ENCODE data around the gene COMMD4.
"Not testable (repeated sequence)": the region's sequence is repeated elsewhere in the genome, so short reads cannot be mapped to it uniquely, and the experiment has no call there.

The COMMD4 gene

DNA sequence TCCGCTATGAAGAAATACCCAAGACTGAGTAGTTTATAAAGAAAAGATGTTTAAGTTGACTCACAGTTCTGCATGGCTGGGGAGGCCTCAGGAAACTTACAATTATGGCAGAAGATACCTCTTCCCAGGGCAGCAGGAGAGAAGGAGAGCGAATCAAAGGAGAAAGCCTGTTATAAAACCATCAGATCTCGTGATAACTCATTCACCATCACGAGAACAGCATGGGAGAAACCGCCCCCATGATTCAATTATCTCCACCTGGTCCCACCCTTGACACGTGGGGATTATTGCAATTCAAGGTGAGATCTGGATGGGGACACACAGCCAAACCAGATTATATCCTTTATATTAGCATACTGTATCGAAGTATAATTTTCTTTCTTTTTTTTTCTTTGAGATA lies 3.8 kb upstream of the COMMD4 start:
- not testable (repeated sequence) for DNase-seq (ENCODE audit: low read depth, low spot score)

DNA sequence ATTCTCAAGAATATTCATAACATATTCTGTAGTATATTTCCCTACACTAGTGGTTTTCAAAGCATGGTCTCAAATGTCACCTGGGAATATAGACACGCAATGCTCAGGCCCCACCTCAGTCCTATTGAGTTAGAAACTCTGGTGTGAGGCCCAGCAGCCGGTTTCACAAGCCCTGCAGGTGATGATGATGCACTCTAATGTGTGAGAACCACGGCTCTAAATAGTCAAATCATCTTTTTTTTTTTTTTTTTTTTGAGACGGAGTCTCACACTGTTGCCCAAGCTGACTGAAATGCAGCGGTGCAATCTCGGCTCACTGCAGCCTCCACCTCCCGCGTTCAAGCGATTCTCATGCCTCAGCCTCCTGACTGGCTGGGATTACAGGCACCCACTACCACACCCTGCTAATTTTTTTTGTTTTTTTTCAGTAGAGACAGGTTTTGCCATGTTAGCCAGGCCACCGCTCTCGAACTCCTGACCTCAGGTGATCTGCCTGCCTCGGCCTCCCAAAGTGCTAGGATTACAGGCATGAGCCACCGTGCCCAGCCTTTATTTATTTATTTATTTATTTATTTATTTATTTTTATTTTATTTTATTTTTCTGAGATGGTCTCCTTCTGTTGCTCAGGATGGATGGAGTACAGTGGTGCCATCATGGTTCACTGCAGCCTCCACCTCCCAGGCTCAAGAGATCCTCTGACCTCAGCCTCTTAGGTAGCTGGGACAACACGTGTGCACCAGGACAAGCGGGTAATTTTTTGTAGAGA lies 2.0 kb upstream of the COMMD4 start:
- DNase-seq (ENCODE audit: low read depth, low spot score): not testable (repeated sequence)

DNA sequence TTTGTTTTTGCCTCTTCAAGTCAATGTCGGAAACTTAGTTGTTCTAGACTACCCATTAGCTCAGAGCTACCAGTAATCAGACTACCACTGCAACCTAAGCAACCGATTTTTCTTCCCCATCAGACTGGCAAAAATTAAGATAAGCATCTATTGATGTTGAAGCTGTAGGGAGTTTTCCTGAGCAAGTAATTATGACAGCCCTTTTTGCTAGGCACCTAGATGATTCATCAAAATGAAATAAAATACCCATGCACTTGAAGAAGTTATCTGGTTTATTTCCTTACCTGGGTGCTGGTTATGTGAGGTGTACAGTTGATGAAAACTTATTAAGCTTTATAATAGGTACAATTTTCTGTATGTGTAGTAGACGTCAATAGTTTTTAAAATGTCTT lies 554 bp upstream of the COMMD4 start:
- no peak for DNase-seq (ENCODE audit: low read depth, low spot score)

DNA sequence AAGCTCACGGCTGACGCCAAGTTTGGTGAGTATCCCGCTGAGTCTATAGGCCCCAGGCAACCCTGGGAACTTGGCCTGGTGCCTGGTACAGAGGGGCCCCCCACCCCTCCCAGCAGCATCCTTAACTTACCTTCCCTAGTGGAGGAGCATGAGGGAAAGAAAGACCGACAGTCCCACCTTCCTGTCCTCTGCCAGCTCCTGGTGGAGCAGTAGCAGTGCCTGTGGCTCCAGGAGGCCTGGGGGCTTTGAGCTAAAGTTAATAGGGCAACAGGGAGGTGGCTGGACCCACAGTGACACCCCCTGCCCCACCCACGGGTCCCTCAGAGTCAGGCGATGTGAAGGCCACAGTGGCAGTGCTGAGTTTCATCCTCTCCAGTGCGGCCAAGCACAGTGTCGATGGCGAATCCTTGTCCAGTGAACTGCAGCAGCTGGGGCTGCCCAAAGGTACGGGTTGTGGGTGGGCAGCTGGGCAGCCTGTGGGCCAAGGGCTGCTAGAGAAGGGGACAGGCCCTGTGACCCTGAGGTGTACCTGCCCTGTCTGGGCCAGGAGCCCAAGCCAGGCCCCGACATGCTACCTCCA lies 2.9 kb downstream of the COMMD4 start:
- no peak for DNase-seq (ENCODE audit: low read depth, low spot score)

DNA sequence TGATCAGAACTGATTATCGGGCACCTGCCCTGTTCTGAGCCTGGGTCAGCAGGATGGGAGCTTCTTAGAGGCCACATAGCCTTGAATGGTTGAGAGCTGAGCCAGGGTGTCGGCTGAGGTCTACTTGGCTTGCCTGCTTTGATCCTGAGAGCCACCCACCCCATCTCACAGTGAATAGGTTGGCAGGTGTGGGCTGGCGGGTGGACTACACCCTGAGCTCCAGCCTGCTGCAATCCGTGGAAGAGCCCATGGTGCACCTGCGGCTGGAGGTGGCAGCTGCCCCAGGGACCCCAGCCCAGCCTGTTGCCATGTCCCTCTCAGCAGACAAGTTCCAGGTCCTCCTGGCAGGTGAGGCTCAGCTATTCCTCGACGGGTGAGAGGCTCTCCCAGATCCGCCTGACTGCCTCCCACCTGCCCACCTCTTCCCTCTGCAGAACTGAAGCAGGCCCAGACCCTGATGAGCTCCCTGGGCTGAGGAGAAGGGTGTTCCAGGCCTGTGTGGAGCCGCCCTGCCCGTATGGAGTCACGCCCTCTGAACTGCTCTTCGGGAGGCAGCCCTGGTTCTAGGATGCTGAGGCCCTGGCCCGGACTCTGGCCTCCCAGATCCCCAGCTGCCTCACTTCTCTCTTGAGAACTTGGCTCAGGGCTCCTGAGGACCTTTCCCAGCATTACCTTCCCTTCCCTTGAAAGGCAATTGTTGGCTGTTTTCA lies 3.8 kb downstream of the COMMD4 start:
- no peak for DNase-seq (ENCODE audit: low read depth, low spot score)

DNA sequence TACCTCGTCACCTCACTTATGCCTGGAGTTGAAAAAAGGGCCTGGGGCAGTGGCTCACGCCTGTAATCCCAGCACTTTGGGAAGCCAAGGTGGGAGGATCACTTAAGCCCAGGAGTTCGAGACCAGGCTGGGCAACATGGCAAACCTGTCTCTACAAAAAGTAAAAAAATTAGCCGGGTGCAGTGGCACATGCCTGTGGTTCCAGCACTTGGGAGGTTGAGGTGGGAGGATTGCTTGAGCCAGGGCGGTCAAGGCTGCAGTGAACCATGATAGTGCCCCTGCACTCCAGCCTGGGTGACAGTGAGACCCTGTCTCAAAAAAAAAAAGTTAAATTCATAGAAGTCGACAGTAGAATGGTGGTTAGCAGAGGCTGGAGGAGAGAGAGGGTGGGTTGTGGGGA lies 6.4 kb downstream of the COMMD4 start:
- DNase-seq (ENCODE audit: low read depth, low spot score): no peak

DNA sequence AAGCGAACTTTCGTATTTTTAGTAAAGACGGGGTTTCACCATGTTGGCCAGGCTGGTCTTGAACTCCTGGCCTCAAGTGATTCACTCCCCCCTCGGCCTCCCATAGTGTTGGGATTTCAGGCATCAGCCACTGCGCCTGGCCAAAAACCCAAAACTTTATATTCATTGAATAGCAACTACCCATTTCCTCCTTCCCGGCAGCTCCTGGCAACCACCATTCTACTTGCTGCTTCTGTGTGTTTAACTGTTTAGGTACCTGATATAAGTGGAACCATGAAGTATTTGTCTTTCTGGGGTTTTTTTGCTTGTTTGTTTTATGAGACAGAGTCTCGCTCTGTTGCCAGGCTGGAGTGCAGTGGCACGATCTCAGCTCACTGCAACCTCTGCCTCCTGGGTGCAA lies 8.1 kb downstream of the COMMD4 start:
- not testable (repeated sequence) for DNase-seq (ENCODE audit: low read depth, low spot score)

DNA sequence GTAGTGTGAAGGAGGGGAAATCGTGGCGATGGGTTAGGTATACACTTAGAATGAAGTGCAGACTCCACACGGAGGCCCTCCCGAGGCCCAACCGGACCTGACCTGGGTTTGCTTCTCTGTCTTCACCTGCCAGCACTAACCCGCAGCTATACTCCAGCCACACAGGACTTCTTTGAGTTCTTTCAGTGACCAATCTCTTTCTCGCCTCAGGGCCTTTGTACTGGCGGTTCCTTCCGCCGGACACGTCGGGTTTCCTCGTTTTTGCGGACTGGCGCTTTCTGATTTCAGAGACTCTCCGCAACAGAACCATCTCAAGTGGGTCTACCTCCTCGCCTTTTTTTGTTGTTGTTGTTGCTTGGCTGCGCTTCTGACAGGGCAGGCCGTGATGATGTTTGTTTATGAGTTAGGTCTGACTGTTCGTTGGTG lies 10.9 kb downstream of the COMMD4 start, which contains the start of gene NEIL1:
TSS of gene NEIL1 (plus strand) at position 244 of the 426 bp plus-strand sequence. CDS start 1,867 bp downstream, outside the sequence.
- DNase-seq (ENCODE audit: low read depth, low spot score): no peak

DNA sequence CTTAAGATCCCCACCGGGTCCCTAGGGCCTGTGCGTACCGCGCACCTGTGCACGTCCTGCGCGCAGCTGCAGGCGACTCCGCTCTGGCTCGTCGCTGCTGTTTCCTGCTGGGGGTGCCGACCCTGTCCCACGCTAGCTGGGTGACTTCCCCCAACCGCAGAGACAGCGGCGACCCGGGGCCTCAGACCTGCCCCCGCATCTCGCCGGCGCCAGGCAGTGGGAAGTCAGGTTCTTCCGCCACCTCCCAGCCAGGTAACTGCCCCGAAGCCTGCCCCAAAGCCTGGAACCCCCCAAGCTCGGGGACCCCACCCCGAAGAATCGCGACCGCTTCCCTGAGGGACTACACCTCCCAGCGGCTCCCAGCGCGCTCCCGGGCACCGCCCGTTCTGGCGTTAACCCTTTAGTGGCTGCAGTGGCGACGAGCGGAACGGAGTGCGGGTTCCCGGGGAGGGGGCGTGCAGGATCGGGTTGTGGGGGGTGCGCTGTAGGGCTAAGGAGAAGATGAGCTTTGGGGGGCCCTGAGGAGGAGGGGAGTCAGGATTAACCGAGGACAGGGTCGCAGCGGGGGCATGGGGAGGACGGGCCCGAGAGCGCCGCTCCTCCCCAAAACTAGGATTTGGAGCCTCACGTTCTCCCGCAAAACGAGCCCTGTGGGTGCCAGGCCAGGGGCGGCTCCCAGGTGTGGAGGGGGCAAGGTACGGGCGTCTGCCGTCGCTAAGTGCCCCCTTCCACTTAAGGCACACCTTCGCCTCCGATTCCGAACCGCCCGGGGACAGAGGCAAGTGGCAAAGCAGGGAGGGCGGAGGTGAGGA lies 11.6 kb downstream of the COMMD4 start:
- no peak for DNase-seq (ENCODE audit: low read depth, low spot score)

DNA sequence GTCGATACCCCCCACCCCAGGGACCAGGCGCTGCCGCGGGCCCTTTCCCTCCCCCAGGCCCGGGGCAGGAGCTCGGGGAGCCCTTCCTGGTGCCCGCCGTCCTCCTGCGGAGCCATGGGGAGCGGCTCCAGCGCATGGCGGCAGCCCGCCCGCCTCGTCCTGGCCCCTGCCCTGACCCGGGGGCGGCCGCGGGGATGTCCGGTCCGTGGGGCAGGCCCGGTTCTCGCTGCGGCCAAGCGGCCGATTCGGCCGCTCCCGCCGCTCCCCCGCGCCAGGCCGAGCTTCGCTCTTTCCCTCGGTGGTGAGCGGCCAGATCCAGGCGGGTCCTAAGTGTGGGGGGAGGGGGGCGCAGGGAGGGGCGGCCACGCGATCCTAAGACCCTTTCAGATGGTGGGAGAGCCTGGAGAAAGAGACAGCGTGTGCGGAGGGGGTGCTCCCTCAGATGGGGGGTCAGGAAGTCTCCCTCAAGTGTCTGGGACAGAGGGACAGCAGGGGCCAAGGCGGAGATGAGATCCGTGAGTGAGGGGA lies 12.2 kb downstream of the COMMD4 start:
- DNase-seq (ENCODE audit: low read depth, low spot score): no peak

DNA sequence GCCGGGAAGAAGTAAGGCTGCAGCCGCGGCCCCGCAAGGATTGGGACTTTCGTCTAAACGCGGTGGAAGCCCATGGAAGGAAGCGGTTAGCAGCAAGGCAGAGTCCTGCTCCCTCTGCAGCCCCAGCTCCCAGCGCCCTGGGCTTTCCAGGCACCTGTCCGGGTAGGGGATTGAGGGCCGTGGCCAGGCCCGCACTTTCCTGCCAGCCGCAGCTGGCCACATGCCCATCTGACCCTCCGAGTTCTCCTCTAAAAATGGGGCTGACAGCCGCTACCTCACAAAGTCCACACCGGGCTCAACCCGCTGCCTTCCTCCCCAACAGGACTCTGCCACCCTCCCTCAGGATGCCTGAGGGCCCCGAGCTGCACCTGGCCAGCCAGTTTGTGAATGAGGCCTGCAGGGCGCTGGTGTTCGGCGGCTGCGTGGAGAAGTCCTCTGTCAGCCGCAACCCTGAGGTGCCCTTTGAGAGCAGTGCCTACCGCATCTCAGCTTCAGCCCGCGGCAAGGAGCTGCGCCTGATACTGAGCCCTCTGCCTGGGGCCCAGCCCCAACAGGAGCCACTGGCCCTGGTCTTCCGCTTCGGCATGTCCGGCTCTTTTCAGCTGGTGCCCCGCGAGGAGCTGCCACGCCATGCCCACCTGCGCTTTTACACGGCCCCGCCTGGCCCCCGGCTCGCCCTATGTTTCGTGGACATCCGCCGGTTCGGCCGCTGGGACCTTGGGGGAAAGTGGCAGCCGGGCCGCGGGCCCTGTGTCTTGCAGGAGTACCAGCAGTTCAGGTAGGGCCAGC lies 12.9 kb downstream of the COMMD4 start:
- no peak for DNase-seq (ENCODE audit: low read depth, low spot score)

DNA sequence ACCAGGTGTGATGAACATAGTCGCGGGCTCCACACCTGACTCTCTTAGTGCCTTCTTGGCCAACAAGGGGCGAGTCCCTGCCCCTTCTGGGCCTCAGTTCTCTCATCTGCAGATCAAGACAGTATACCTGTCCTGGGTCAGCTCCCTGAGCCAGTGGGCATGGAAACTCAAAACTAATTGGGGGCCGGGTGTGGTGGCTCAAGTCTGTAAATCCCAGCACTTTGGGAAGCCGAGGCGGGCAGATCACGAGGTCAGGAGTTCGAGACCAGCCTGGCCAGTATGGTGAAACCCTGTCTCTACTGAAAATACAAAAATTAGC lies 13.4 kb downstream of the COMMD4 start:
- DNase-seq (ENCODE audit: low read depth, low spot score): not testable (repeated sequence)

DNA sequence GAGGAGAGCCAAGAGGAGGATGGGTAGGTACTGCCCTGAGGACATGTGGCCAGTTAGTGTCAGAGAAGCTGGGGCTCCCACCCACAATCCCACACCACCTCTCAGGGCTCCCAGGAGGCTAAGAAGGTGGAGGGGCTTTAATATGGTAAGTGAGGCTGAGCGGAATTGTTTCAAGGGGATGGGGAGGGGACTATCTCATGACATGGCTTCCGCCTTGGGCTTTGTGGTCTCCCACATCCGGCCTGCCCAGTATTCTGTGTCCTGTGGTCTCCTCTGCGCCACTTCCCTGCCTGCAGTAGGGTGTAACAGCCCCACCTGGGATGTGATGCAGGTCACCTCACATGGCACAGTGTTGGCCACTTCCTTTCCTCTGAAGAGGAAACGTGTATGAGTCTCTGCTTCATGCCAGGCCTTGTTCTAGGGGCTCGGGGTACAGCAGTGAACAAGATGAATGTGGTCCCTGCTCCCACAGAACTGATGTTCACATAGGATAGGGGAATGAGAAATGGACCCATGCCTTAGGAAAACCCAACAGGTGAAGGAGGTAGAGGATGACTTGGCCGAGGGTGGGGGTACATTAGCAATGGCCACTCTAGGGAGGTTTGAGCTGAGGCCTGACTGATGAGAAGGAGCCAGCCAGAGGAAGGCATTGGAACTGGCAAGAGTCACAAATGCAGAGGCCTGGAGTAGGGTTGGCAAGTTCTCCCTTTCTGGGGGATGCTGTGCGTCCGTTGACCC lies 14.2 kb downstream of the COMMD4 start:
- DNase-seq (ENCODE audit: low read depth, low spot score): no peak

DNA sequence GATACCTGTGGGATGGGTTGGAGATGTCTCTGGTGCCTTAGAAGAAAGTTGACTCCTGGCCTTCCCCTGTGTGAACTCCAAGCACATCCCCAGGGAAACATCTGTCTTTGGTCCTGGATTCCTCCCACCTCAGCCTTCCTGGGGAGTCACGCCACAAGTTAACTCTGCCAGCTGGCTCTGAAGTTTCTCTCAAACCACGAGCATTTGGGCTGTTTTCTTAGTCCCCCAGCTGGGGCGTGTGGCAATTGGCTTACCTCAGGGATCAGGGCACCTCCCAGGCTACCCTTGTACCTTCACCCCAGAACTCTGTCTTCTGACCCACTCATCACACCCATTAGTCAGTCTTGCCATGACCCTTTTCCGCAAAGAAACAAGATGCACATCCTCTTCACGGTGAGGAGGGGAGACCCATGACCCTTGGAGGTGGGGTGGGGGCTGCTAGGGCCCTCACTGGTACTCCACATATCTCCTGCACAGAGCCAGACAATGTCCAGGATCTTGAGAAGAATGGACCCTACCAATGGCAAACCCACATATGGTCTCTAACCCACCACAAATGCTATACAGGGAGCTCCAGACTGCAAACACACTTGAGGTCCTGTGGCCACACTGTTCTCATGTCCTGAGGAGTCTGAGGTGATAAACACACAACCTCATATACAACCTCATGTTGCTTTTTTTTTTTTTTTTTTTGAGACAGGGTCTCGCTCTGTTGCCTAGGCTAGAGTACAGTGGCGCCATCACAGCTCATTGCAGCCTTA lies 14.9 kb downstream of the COMMD4 start:
- no peak for DNase-seq (ENCODE audit: low read depth, low spot score)

DNA sequence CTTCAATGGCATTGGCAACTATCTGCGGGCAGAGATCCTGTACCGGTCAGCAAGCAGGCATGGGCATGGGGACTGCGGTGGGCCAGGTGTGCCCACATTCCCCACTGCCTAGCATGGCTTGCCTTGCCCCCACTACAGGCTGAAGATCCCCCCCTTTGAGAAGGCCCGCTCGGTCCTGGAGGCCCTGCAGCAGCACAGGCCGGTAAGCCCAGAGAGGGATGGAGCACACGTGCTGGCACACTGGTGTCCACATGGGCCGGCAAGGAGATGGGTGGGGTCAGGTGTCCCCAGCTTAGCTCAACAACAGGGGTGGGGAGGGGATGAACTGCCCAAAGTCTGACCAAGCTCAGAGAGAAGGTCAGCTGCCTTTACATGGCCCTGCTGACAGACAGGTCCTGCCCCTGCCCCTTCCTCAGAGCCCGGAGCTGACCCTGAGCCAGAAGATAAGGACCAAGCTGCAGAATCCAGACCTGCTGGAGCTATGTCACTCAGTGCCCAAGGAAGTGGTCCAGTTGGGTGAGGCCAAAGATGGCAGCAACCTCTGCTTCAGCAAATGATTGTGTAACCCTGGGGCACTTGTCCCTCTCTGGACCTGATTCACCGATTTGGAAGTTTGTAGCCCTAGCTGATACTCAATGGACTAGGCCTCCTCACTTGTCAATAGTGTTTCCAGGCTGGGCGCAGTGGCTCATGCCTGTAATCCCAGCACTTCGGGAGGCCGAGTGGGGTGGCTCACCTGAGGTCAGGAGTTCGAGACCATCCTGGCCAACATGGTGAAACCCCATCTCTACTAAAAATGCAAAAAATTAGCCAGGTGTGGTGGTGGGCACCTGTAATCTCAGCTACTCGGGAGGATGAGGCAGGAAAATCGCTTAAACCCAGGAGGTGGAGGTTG lies 16.6 kb downstream of the COMMD4 start:
- DNase-seq (ENCODE audit: low read depth, low spot score): no peak

DNA sequence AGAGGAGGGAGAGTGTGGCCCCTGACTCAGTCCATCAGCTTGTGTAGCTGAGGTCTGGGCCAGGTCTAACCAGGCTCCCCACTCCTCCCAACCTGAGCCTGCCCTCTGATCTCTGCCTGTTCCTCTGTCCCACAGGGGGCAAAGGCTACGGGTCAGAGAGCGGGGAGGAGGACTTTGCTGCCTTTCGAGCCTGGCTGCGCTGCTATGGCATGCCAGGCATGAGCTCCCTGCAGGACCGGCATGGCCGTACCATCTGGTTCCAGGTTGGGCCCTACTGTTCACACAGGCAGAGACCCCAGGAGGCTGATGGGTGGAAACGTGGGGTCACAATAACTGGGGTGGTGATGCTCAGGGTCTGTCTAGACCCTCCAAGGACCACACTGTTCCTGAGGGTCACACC lies 17.7 kb downstream of the COMMD4 start:
- DNase-seq (ENCODE audit: low read depth, low spot score): no peak

DNA sequence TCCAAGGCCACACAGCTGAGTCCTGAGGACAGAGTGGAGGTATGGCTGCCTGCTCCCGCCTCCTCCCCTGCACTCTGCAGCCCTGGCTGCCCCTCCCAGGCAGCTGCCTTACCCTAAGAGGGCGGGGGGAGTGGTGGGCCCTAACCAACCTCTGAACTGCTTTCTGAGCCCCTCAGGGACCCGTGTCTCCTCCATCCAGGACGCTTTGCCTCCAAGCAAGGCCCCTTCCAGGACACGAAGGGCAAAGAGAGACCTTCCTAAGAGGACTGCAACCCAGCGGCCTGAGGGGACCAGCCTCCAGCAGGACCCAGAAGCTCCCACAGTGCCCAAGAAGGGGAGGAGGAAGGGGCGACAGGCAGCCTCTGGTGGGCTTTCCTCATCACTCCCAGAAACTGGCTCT lies 18.6 kb downstream of the COMMD4 start:
- DNase-seq (ENCODE audit: low read depth, low spot score): no peak

DNA sequence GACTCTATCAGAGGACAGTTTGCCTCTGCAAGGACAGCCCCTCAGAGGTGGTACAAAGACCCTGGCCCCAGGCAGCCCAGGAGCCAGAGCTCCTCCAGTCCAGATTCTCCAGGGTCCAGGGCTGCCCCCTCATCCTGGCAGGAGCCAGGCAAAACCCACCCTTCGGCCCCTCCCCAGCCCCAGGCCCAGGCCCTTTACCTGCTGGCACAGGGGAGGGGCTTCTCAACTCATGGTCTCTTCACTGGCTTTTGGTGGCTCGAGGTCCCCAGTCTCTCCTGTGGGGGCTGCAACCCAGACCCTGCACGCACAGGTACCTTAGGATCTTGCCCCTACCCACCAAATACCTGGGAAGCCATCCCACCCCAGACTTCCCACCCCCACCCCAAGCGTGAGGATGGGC lies 19.5 kb downstream of the COMMD4 start:
- no peak for DNase-seq (ENCODE audit: low read depth, low spot score)

DNA sequence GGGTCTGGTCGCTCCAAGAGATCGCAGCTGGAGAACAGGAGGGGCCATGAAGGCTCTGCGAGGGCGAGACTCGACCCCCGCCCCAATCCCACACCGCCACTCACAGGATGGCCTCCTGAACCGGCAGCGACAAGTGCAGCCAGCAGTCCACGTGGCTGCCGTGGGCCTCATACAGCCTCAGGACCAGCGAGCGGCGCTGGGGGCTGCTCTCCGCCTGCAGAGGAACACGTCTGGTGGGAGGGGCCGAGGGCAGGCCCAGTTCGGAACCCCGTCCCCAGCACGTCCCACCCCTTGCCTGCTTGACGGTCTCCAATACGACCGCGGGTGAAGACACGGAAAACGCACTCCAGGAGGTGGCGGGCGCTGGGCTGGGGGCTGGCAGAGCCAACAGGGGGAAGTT lies 20.1 kb downstream of the COMMD4 start:
- no peak for DNase-seq (ENCODE audit: low read depth, low spot score)
